NB4 (cell line): ENCODE data around the gene ASGR1.
A peak's percentile ranks its signal among the peaks of the same experiment; 100 is the strongest.
"Not testable (repeated sequence)": the region's sequence is repeated elsewhere in the genome, so short reads cannot be mapped to it uniquely, and the experiment has no call there.

Experiments
- DNase-seq: peaks from one replicate; pipeline ENCODE4 v3.0.0; 2010; ENCODE audit warnings: low read depth
- H3K4me3 ChIP-seq: one replicate; pipeline ENCODE4 v1.5.1; 2011; ENCODE audit warnings: mild to moderate bottlenecking, low read depth, low read length, moderate library complexity
- MYC ChIP-seq: IDR thresholded peaks from 2 replicates; pipeline ENCODE4 v1.6.1; 2011; ENCODE audit warnings: low read depth, low read length
- POLR2A ChIP-seq: IDR thresholded peaks from 2 replicates; pipeline ENCODE4 v1.6.1; 2011; ENCODE audit warnings: mild to moderate bottlenecking; ENCODE audit not compliant: insufficient read length; ENCODE audit errors: extremely low read depth
- TF ChIP-seq, protein P1 (sequence below): IDR thresholded peaks from 2 replicates; pipeline ENCODE4 v1.6.1; 2011; ENCODE audit warnings: low read depth, low read length
- TF ChIP-seq, protein P2 (sequence below): IDR thresholded peaks from one replicate; pipeline ENCODE4 v1.5.1; 2012; ENCODE audit warnings: low read depth, low read length

ASGR1 gene

GRCh38 chr17:7167832-7168231 is 11.3 kb downstream of the ASGR1 start:
- DNase-seq: peak; percentile 32
- TF ChIP-seq MYC (no peak), POLR2A (no peak)
- TF ChIP-seq, protein P1, sequence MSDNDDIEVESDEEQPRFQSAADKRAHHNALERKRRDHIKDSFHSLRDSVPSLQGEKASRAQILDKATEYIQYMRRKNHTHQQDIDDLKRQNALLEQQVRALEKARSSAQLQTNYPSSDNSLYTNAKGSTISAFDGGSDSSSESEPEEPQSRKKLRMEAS: no peak
- TF ChIP-seq, protein P2, sequence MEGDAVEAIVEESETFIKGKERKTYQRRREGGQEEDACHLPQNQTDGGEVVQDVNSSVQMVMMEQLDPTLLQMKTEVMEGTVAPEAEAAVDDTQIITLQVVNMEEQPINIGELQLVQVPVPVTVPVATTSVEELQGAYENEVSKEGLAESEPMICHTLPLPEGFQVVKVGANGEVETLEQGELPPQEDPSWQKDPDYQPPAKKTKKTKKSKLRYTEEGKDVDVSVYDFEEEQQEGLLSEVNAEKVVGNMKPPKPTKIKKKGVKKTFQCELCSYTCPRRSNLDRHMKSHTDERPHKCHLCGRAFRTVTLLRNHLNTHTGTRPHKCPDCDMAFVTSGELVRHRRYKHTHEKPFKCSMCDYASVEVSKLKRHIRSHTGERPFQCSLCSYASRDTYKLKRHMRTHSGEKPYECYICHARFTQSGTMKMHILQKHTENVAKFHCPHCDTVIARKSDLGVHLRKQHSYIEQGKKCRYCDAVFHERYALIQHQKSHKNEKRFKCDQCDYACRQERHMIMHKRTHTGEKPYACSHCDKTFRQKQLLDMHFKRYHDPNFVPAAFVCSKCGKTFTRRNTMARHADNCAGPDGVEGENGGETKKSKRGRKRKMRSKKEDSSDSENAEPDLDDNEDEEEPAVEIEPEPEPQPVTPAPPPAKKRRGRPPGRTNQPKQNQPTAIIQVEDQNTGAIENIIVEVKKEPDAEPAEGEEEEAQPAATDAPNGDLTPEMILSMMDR: no peak

GRCh38 chr17:7166873-7167272 is 12.3 kb downstream of the ASGR1 start:
- H3K4me3 ChIP-seq: no peak overlapping the region
- TF ChIP-seq, protein P1: no peak
- no peak for TF ChIP-seq POLR2A
- TF ChIP-seq, protein P2: no peak
- no peak for TF ChIP-seq MYC

More at GRCh38 chr17:7167832-7168231, 11.3 kb downstream of the ASGR1 start:
- H3K4me3 ChIP-seq: no peak overlapping the region

GRCh38 chr17:7159571-7159970 is 19.6 kb downstream of the ASGR1 start:
- not testable (repeated sequence) for H3K4me3 ChIP-seq, DNase-seq

More at GRCh38 chr17:7166873-7167272, 12.3 kb downstream of the ASGR1 start:
- DNase-seq: no peak

- DNase-seq: not testable (repeated sequence)
Observed at GRCh38 chr17:7158424-7158823, 20.7 kb downstream of the ASGR1 start.

DNA sequence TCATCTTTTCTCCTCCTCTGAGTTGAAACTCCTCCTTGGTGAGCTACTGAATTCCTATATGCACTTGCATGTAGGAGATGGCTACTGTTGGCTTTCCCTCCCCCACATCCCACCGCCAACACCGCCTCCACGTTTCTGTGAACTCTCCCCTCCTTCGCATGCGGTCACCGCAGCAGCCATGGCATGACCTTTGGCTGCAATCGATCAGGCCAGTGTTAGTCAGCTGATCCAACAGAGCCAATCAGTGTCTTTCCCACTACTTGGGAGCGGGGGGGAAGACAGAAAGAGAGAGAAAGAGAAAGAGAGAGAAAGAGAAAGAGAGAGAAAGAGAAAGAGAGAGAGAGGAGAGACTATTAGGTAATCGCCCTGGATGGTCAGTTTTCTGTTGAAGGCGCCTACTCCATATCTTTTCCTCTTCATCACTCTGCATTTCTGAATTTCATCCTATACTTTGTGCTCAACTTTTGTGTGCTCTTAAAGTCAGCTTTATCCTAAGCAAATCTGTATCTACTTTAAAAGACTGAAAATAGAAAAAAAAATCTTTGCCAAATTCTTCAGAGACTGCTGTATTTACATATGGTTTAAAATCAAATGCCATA is 22.7 kb downstream of the ASGR1 start:
- H3K4me3 ChIP-seq: no peak overlapping the region
- TF ChIP-seq MYC (no peak), POLR2A (no peak)
- TF ChIP-seq, protein P2: no peak
- TF ChIP-seq, protein P1: no peak
- DNase-seq: no peak

More at GRCh38 chr17:7158424-7158823, 20.7 kb downstream of the ASGR1 start:
- H3K4me3 ChIP-seq: not testable (repeated sequence)

DNA sequence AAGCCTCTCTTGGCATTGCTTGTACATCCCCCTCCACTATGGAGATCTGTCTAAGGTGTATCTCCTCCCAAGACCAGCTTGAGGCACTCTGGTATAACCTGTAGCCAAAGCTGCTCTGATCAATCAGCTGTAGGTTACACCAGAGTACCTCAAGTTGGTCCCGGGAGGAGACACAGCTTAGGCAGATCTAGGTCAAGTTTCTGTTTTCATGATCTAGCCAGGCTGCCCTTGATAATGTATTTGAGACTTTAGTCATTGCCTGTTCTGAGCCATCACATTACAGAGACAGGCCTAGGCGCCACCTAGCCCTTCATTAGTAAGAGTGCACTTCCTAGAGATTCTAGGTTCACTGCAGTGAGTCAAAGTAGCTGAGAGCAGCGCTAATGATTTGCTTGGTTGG is 31.4 kb downstream of the ASGR1 start:
- H3K4me3 ChIP-seq: no peak overlapping the region
- TF ChIP-seq MYC (no peak), POLR2A (no peak)
- TF ChIP-seq, protein P1: no peak
- TF ChIP-seq, protein P2: no peak
- no peak for DNase-seq

DNA sequence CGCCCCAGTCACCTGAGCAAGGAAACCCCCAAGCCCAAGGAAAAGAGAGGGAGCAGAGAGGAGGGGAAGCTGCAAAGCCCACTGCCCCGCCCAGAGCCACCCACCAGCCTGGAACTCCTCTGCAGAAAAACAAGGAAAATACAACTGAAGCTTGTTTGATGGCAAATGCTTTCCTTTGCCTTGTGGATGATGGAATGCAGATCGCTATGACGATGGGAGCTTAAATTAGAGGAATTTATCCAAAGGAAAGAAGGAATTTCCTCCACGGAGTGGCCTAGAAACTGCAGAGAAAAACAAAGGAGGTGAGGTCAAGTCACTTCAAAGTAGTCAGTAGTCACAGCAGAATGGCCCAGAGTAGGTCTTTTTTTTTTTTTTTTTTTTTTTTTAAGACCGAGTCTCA is 33.1 kb downstream of the ASGR1 start:
- TF ChIP-seq MYC (no peak), POLR2A (no peak)
- TF ChIP-seq, protein P2: no peak
- TF ChIP-seq, protein P1: no peak
- no peak overlapping the region for H3K4me3 ChIP-seq
- DNase-seq: no peak
